Right lobe of liver (tissue), 6 donors: ENCODE results near the gene SLC8A2. TPM values are rescaled to one million over a fixed set of nuclear protein-coding genes. Genes with fewer than 3 reads are reported as not detected.

Experiments
- ATAC-seq, 4 donors: fragments of 200-7000 bp; cut with Tn5 transposase; one replicate each; pipeline ENCODE4 v1.9.1; 2020; ENCODE audit warnings: mild to moderate bottlenecking in 4 of 4, moderate library complexity in 4 of 4
- DNase-seq, 3 donors: peaks; one replicate each; pipeline ENCODE4 v3.0.0-alpha.2; 2020
- H3K27ac ChIP-seq, 3 donors: fragments of 200-600 bp; one replicate each; pipeline ENCODE4 v1.8.0; 2022
- H3K27me3 ChIP-seq, 2 donors: fragments of 200-600 bp; one replicate each; pipeline ENCODE4 v1.8.0; 2022
- H3K36me3 ChIP-seq, 4 donors: fragments of 200-600 bp; sonication (generic) in 1 of 4; one replicate each; pipeline versions ENCODE4 v1.5.1 to v1.8.0; 2017 to 2022; ENCODE audit warnings: control low read depth in 1 of 4
- H3K4me1 ChIP-seq, 4 donors: fragments of 200-600 bp; sonication (generic) in 1 of 4; one replicate each; pipeline versions ENCODE4 v1.5.1 to v1.8.0; 2017 to 2022; ENCODE audit warnings: control low read depth in 1 of 4
- H3K4me3 ChIP-seq, 3 donors: fragments of 200-600 bp; one replicate each; pipeline ENCODE4 v1.8.0; 2022
- H3K9me3 ChIP-seq, 4 donors: fragments of 200-600 bp; sonication (generic) in 1 of 4; one replicate each; pipeline versions ENCODE4 v1.5.1 to v1.8.0; 2017 to 2022; ENCODE audit warnings: control low read depth in 1 of 4
- CTCF ChIP-seq, 4 donors: fragments of 200-600 bp in 3 of 4; fragments of 450-650 bp in 1 of 4; IDR thresholded peaks; one replicate each; pipeline versions ENCODE4 v1.5.1 to v1.8.0; 2016 to 2022; ENCODE audit warnings: antibody characterized with exemption in 4 of 4, mild to moderate bottlenecking in 2 of 4
- POLR2A ChIP-seq: fragments of 450-650 bp; IDR thresholded peaks from one replicate; pipeline ENCODE4 v1.6.1; 2017; ENCODE audit warnings: antibody characterized with exemption, mild to moderate bottlenecking
- WGBS: methylation state at CpG from one replicate; pipeline ENCODE4 v1.1.6; 2018; ENCODE audit warnings: low coverage, low lambda C conversion rate; ENCODE audit not compliant: insufficient coverage; ENCODE audit errors: missing lambda C conversion rate; 5-methylcytosine and 5-hydroxymethylcytosine counted together
- intact Hi-C, 2 donors: fragments of 100-400 bp; cut with DNase I; formaldehyde crosslinking; loops; one replicate each; pipeline versions ENCODE4 v1.11.2 to v1.14.1; 2022
- total RNA-seq, 6 experiments: library from RNA; depleted of rRNA in 2 of 6; stranded (reverse); fragments of >200 nt in 2 of 6; fragmentation: NEBNext Ultra II Directional in 3 of 6; extraction: Animal tissue kit (Norgen Biotek cat#: 25700) in 3 of 6; gene quantifications; one replicate each; pipeline versions ENCODE4 v1.1.0 to v1.2.4, GENCODE V29; 2016 to 2023
- donor health status: DM: no; HTN: yes; CAD: no.
- donor health status: DM: no; HTN: no; CAD: no.
- donor health status: DM: no; HTN: no; CAD: no.
- donor health status: DM: no; HTN: yes; CAD: no.
- donor health status: DM: no; HTN: yes; CAD: no.

Gene SLC8A2
- total RNA-seq, 6 experiments from 2014 or later = 0.13 TPM; not detected in 5

GRCh38 chr19:47446534-47447469 lies 24.9 kb downstream of the SLC8A2 start:
- no peak overlapping the region for H3K27ac ChIP-seq
- peaks cover 0 to 6% (median 0%) of the 10 kb centered on the region in 4 donors for H3K4me1 ChIP-seq
- no peaks in the 10 kb centered on the region for H3K36me3 ChIP-seq
- no peaks in the 10 kb centered on the region for H3K9me3 ChIP-seq
- H3K27me3 ChIP-seq = peaks cover 4 to 23% of the 10 kb centered on the region in 2 donors
- intact Hi-C loops = no loop called here
- no peak overlapping the region for H3K4me3 ChIP-seq
- DNase-seq = peak in 1 of 3 donors; percentile 45
- TF ChIP-seq CTCF (IDR thresholded peaks at IDR 0.05) = no peak
- TF ChIP-seq POLR2A = no peak
- ATAC-seq = peak in 1 of 4 donors; percentile 61
- 16% methylated on average over 24 of the region's 28 CpGs for WGBS

- Histone ChIP-seq H3K9me3 (no peaks in the 10 kb centered on the region), H3K36me3 (no peaks in the 10 kb centered on the region), H3K4me3 (no peak overlapping the region), H3K27ac (no peak overlapping the region), H3K4me1 (peaks cover 0 to 6% (median 0%) of the 10 kb centered on the region in 4 donors), H3K27me3 (peaks cover 4 to 23% of the 10 kb centered on the region in 2 donors)
- 1% methylated on average over 15 of the region's 22 CpGs for WGBS
- DNase-seq = peak in 2 of 3 donors; percentile 37 to 54
- ATAC-seq = peak; percentile 30 to 54 (median 46)
- intact Hi-C loops = no loop called here
- TF ChIP-seq CTCF (IDR thresholded peaks at IDR 0.05) (no peak), POLR2A (no peak)
Observed at GRCh38 chr19:47445937-47446402, 25.7 kb downstream of the SLC8A2 start.

- Histone ChIP-seq H3K36me3 (no peaks in the 10 kb centered on the region), H3K4me3 (no peak overlapping the region), H3K4me1 (peaks cover 0 to 6% (median 0%) of the 10 kb centered on the region in 4 donors), H3K9me3 (no peaks in the 10 kb centered on the region), H3K27ac (no peak overlapping the region), H3K27me3 (peaks cover 4 to 23% of the 10 kb centered on the region in 2 donors)
- TF ChIP-seq CTCF (IDR thresholded peaks at IDR 0.05) = no peak
- no peak for TF ChIP-seq POLR2A
- intact Hi-C loops = no loop called here
- peak in 1 of 3 donors; percentile 1 for DNase-seq
- no peak for ATAC-seq
- WGBS = 17% methylated on average over 3 of the region's 4 CpGs
Observed at GRCh38 chr19:47445527-47445926, 26.2 kb downstream of the SLC8A2 start.

- intact Hi-C loops = no loop called here
- Histone ChIP-seq H3K9me3 (no peaks in the 10 kb centered on the region), H3K4me3 (no peak overlapping the region), H3K4me1 (peaks cover 0 to 6% (median 0%) of the 10 kb centered on the region in 4 donors), H3K27ac (no peak overlapping the region), H3K36me3 (no peaks in the 10 kb centered on the region), H3K27me3 (peaks cover 4 to 23% of the 10 kb centered on the region in 2 donors)
- DNase-seq (peak in 1 of 3 donors; percentile 31), ATAC-seq (peak in 1 of 4 donors; percentile 5)
- no peak for TF ChIP-seq CTCF (IDR thresholded peaks at IDR 0.05)
- no peak for TF ChIP-seq POLR2A
- 4% methylated on average over 9 of the region's 22 CpGs for WGBS
Observed at GRCh38 chr19:47444388-47444821, 27.3 kb downstream of the SLC8A2 start.
